ENCODE results near the gene SPATA20.

The SPATA20 gene

GRCh38 chr17:50598487-50598886, 51.5 kb downstream of the SPATA20 start:
- DNase-seq (ENCODE audit: low read depth, low spot score), result no peak

- no peak for DNase-seq (ENCODE audit: low read depth, low spot score)
Observed at GRCh38 chr17:50599606-50600005, 52.6 kb downstream of the SPATA20 start.

- DNase-seq (ENCODE audit: low read depth, low spot score), result no peak
Observed at GRCh38 chr17:50601823-50602375, 54.9 kb downstream of the SPATA20 start.

DNA sequence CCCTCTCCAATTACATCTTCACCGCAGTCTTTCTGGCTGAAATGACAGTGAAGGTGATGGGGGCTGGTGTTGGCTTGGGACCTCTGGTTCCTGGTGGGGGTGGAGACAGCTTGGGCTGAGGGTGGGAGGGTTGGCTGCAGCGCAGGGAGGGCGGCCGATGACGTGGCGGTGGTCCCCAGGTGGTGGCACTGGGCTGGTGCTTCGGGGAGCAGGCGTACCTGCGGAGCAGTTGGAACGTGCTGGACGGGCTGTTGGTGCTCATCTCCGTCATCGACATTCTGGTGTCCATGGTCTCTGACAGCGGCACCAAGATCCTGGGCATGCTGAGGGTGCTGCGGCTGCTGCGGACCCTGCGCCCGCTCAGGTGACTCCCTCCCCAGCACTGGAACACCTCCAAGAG, 55.9 kb downstream of the SPATA20 start:
- DNase-seq (ENCODE audit: low read depth, low spot score), result no peak

DNA sequence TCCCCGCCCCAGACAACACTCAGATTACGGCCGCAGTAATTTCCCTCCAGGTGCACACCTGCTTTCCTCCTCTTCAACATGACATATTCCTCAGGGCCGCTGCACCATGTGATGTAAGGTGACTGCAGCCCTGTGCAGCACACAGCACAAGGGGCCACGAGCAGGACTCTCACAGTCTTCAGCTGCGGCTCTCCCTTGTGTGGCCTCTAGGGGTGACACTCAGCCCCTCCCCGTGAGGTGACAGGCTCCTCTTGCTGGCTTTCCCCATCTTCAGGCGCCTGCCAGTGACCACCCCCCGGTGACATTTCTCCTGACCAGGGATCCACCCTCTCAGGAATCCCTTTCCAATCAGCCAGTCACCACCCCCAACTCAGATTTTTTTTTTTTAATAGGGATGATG, 56.4 kb downstream of the SPATA20 start:
- no peak for DNase-seq (ENCODE audit: low read depth, low spot score)

GRCh38 chr17:50604513-50604912, 57.5 kb downstream of the SPATA20 start:
- DNase-seq (ENCODE audit: low read depth, low spot score), result peak; percentile 3

DNA sequence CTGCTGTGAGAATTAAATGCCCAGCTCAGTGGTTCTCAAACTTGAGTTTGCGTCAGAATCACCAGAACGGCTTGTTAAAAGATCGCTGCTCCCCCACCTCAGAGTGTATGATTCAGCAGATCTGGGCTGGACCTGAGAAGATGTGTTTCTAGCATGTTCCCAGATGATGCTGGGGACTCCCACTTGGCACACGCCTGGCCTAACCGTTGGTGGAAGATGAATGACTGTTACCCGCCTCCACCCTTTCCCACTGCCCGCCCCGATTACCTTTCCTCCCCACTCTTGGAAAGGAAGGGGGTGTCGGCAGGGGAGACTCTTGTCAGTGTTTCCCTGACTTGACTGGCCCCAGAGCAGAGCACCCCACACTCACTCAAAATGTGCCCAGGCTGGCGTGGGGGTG, 58.5 kb downstream of the SPATA20 start:
- DNase-seq (ENCODE audit: low read depth, low spot score), result no peak
